Mesothelial cell of epicardium (in vitro differentiated cells): ENCODE results near the gene DPAGT1. TPM values are rescaled to one million over a fixed set of nuclear protein-coding genes. Genes with fewer than 3 reads are reported as not detected.

Source experiments
- DNase-seq, 2 experiments: peaks; one replicate each; pipeline ENCODE4 v3.0.0; 2021; ENCODE audit warnings: low spot score in 2 of 2; ENCODE audit not compliant: unreplicated experiment in 2 of 2
- H3K27ac Mint-ChIP-seq: 2 replicates; pipeline ENCODE4 v1.8.0; 2021; ENCODE audit warnings: mixed read lengths
- H3K27me3 Mint-ChIP-seq: 2 replicates; pipeline ENCODE4 v1.8.0; 2021; ENCODE audit warnings: low read depth, mixed read lengths
- H3K36me3 Mint-ChIP-seq: 2 replicates; pipeline ENCODE4 v1.8.0; 2021; ENCODE audit warnings: mixed read lengths
- H3K4me1 Mint-ChIP-seq: 2 replicates; pipeline ENCODE4 v1.8.0; 2021; ENCODE audit warnings: mixed read lengths
- H3K4me3 Mint-ChIP-seq: 2 replicates; pipeline ENCODE4 v1.8.0; 2021; ENCODE audit warnings: mild to moderate bottlenecking, moderate library complexity, mixed read lengths
- H3K9me3 Mint-ChIP-seq: 2 replicates; pipeline ENCODE4 v1.8.0; 2021; ENCODE audit warnings: mixed read lengths
- total RNA-seq: library from RNA; stranded (reverse); gene quantifications from 3 replicates; pipeline ENCODE4 v1.2.1, GENCODE V29; 2021
- TF ChIP-seq, protein P1 (sequence below): fragments of 200-600 bp; sonication (generic); IDR thresholded peaks from one replicate; pipeline ENCODE4 v1.5.0; 2021; ENCODE audit warnings: antibody characterized with exemption; ENCODE audit not compliant: unreplicated experiment

The DPAGT1 gene
- total RNA-seq, 1 donor from 2014 or later = 47.7 TPM

DNA sequence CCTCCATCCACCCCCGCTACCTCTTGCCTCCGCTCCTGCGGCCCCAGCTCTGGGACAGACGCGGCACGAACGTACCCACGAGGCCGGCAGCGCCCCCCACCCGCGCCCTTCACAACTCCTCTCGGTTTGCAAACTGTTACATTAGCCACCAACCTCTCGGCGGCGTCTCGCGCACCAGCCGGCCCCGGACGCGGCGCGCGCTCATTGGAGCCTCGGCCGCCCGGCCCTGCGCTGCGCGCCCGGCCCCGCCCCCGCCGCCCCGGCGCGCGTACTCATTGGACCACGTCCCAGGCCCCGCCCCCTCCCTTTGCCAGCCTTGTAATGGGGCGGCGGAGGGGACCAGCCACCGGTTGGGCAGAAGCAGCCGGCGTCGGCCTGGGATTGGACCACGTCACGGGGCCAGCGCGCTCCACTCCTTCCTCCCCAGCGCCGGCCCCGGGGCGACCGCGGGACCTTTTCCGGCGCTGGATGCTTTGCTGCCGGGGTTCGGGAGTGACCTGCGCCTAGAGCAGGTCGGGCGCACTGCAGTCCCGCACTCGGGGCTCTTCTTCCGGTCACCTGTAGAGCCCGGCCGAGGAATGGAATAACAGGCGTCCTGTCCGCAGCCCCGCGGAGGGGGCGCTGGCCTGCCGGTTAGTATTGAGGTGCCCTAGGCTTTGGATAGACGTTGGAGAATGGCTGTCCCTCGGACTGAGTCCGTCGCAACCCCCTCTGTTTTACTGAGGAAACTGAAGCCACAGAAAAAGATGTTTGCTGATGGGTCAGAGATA is 44.5 kb downstream of the DPAGT1 start, which contains the start of gene HYOU1:
Gene HYOU1 (minus strand): TSS at position 206 of the 770 bp plus-strand sequence. CDS start 1,045 bp downstream, outside the sequence.
- H3K4me1 Mint-ChIP-seq = peaks cover 17% of the 10 kb centered on the region
- H3K27ac Mint-ChIP-seq = peak within 1 kb of the TSS; percentile 97
- H3K36me3 Mint-ChIP-seq = peaks cover 12% of the 10 kb centered on the region
- no peaks in the 10 kb centered on the region for H3K9me3 Mint-ChIP-seq
- peak; percentile 98 to 99 for DNase-seq
- H3K27me3 Mint-ChIP-seq = no peaks in the 10 kb centered on the region
- TF ChIP-seq, protein P1, sequence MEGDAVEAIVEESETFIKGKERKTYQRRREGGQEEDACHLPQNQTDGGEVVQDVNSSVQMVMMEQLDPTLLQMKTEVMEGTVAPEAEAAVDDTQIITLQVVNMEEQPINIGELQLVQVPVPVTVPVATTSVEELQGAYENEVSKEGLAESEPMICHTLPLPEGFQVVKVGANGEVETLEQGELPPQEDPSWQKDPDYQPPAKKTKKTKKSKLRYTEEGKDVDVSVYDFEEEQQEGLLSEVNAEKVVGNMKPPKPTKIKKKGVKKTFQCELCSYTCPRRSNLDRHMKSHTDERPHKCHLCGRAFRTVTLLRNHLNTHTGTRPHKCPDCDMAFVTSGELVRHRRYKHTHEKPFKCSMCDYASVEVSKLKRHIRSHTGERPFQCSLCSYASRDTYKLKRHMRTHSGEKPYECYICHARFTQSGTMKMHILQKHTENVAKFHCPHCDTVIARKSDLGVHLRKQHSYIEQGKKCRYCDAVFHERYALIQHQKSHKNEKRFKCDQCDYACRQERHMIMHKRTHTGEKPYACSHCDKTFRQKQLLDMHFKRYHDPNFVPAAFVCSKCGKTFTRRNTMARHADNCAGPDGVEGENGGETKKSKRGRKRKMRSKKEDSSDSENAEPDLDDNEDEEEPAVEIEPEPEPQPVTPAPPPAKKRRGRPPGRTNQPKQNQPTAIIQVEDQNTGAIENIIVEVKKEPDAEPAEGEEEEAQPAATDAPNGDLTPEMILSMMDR = no peak
- H3K4me3 Mint-ChIP-seq = peak within 1 kb of the TSS; percentile 95

DNA sequence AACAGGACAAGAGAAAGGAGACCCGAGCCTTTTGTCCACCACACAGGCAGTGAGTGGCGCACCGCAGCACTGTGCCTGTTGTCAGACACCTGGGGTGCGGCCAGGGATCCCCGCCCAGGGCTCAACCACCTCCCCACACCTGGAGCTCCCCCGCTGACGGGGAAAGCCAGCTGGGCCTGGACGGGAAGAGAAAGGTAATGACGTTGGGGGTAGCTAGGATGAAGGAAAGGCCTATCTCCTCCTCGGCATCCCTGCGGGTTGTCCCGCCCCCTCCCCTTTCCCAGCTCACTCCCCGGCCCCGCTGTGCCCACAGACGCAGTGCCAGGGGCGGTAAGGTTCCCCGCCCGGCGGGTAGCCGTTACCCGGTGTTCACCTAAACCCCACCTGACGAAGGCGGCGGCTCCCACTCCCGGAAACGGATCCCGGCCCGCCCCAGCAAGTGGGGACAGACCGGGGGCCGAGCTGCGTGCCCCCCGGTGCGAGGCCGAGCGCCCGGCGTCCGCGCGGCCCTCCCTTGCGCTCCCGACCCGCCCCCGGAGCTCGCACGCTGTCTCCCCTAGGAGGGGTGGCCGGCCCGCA is 45.1 kb downstream of the DPAGT1 start:
- H3K4me3 Mint-ChIP-seq = peak overlapping the region; percentile 95
- peak overlapping the region; percentile 97 for H3K27ac Mint-ChIP-seq

DNA sequence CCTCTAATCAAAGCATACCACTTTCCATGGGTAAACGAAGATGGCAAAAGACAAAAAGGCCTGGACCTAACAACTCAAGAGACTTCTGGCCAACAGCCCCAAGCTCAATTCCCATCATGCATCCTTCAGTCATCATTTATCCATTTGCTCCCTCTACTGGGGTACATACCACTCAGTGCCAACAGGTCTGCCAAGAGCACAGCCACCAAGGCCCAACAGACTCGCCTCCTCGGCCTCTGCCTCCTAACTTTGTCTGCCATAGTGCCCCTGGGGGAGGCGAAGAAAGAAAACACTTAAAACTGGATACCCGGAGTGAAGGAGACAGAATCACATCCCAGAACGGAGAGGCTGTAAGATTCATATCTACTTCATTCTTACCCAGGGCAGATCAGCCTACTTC is 45.8 kb downstream of the DPAGT1 start:
- Mint-ChIP-seq H3K4me1 (peaks cover 17% of the 10 kb centered on the region), H3K4me3 (peak overlapping the region; percentile 95), H3K27me3 (no peaks in the 10 kb centered on the region), H3K27ac (peak overlapping the region; percentile 86), H3K9me3 (no peaks in the 10 kb centered on the region), H3K36me3 (peaks cover 22% of the 10 kb centered on the region)
- TF ChIP-seq, protein P1 = no peak
- DNase-seq = no peak

More for the DNA sequence above, 45.1 kb downstream of the DPAGT1 start:
- DNase-seq = no peak
- Mint-ChIP-seq H3K4me1 (peaks cover 17% of the 10 kb centered on the region), H3K27me3 (no peaks in the 10 kb centered on the region), H3K9me3 (no peaks in the 10 kb centered on the region), H3K36me3 (peaks cover 17% of the 10 kb centered on the region)
- TF ChIP-seq, protein P1 = no peak

DNA sequence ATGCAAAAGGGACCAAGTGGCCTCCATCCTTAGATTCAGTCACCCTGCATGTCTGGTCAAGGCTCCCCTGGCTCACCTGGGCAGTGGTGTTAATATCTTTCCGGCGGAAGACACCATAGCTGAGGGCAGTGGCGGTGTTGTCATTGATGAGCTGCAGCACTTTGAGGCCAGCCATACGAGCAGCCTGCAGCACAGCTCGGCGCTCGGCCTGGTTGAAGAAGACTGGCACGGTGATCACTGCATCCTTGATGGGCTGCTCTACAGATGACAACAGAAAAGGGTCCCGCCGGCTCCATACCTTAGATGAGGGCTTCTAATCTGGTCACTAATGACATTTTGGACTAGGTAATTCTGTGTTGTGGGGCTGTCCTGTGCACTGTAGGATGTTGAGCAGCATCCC is 47.2 kb downstream of the DPAGT1 start:
- no peak overlapping the region for H3K27ac Mint-ChIP-seq
- TF ChIP-seq, protein P1 = no peak
- peaks cover 17% of the 10 kb centered on the region for H3K4me1 Mint-ChIP-seq
- H3K27me3 Mint-ChIP-seq = no peaks in the 10 kb centered on the region
- peak overlapping the region; percentile 2 for H3K4me3 Mint-ChIP-seq
- H3K36me3 Mint-ChIP-seq = peaks cover 26% of the 10 kb centered on the region
- no peak for DNase-seq
- no peaks in the 10 kb centered on the region for H3K9me3 Mint-ChIP-seq

DNA sequence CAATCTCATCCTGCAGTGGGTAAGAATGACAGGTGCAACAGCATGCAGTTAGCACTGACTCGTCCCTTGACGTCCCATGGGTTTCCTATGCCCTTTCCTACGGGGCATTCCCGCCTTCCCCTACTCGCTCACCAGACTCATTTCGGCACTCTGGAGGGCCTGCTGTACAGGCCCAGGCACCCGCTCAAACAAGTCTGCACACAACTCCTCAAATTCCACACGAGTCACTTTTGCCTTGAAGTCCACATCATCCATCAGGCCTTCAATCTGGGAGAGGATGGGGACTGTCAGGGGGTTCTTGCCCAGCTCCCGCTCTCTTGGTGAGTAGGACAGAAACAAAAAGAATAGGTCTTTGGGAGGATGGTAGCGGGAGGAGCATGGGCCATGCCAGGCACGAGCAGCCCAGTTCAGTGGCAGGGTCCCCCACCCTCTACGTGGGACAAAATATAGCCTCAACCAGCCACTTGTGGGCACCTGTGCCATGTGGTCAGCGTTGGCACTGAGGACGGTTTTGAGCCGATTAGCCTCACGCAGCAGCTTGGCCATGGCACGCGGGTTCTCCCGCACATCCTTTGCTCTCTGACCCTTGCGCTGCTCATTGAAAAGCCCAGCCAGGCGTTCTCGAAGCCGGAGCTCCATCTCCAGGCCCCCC is 49.4 kb downstream of the DPAGT1 start:
- no peak overlapping the region for H3K27ac Mint-ChIP-seq
- TF ChIP-seq, protein P1 = no peak
- no peak for DNase-seq
- H3K4me3 Mint-ChIP-seq = no peak overlapping the region
- peaks cover 38% of the 10 kb centered on the region for H3K36me3 Mint-ChIP-seq
- no peaks in the 10 kb centered on the region for H3K9me3 Mint-ChIP-seq
- no peaks in the 10 kb centered on the region for H3K27me3 Mint-ChIP-seq
- peaks cover 8% of the 10 kb centered on the region for H3K4me1 Mint-ChIP-seq
